NB4 (cell line): Measurements from ENCODE around the gene CPNE5.

Source experiments
- MYC ChIP-seq: IDR thresholded peaks from 2 replicates; pipeline ENCODE4 v1.6.1; 2011; ENCODE audit warnings: low read depth, low read length
- POLR2A ChIP-seq: IDR thresholded peaks from 2 replicates; pipeline ENCODE4 v1.6.1; 2011; ENCODE audit warnings: mild to moderate bottlenecking; ENCODE audit not compliant: insufficient read length; ENCODE audit errors: extremely low read depth
- TF ChIP-seq, protein P1 (sequence below): IDR thresholded peaks from one replicate; pipeline ENCODE4 v1.5.1; 2012; ENCODE audit warnings: low read depth, low read length

DNA sequence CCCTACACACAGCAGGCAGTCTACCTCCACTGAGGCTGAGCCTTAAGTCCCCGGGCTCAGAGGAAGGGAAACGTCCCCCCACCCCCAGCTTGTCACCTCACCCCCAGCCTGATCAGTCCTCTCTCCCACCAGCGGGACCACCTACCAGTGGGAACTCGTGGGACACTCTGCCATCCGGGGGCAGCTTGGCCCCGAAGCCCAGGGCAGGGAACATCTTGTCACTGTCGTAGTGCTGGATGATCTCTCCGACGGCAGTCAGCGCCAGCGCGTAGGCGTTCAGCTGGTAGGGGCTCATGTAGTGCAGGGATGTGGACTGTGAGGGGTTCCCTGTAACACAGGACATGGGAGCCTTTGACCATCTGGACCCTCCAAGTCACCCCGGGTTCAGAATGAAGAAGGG is 93.0 kb downstream of the CPNE5 start:
- no peak for TF ChIP-seq POLR2A
- TF ChIP-seq, protein P1, sequence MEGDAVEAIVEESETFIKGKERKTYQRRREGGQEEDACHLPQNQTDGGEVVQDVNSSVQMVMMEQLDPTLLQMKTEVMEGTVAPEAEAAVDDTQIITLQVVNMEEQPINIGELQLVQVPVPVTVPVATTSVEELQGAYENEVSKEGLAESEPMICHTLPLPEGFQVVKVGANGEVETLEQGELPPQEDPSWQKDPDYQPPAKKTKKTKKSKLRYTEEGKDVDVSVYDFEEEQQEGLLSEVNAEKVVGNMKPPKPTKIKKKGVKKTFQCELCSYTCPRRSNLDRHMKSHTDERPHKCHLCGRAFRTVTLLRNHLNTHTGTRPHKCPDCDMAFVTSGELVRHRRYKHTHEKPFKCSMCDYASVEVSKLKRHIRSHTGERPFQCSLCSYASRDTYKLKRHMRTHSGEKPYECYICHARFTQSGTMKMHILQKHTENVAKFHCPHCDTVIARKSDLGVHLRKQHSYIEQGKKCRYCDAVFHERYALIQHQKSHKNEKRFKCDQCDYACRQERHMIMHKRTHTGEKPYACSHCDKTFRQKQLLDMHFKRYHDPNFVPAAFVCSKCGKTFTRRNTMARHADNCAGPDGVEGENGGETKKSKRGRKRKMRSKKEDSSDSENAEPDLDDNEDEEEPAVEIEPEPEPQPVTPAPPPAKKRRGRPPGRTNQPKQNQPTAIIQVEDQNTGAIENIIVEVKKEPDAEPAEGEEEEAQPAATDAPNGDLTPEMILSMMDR, result no peak
- TF ChIP-seq MYC, result no peak
